GM13977 (cell line): ENCODE results near the gene ASS1.

Source experiments
- DNase-seq: peaks from one replicate; pipeline ENCODE4 v3.0.0; 2012; ENCODE audit warnings: low spot score
- in situ Hi-C: fragments of 300-500 bp; cut with MboI; formaldehyde crosslinking; loops from one replicate; pipeline ENCODE4 v1.12.0; 2022; ENCODE audit warnings: low sequenced_read_pairs, low pct_unique_long_range_greater_than_20kb, mixed read lengths, inconsistent platforms; ENCODE audit not compliant: unreplicated experiment
- TF ChIP-seq, protein P1 (sequence below): IDR thresholded peaks from 2 replicates; pipeline ENCODE4 v1.5.1; 2012; ENCODE audit warnings: mild to moderate bottlenecking, control low read depth; ENCODE audit not compliant: insufficient read depth; ENCODE audit errors: extremely low read depth, missing control alignments

Gene ASS1

GRCh38 chr9:130465383-130466096 lies 20.8 kb downstream of the ASS1 start:
- in situ Hi-C loops = no loop called here
- TF ChIP-seq, protein P1, sequence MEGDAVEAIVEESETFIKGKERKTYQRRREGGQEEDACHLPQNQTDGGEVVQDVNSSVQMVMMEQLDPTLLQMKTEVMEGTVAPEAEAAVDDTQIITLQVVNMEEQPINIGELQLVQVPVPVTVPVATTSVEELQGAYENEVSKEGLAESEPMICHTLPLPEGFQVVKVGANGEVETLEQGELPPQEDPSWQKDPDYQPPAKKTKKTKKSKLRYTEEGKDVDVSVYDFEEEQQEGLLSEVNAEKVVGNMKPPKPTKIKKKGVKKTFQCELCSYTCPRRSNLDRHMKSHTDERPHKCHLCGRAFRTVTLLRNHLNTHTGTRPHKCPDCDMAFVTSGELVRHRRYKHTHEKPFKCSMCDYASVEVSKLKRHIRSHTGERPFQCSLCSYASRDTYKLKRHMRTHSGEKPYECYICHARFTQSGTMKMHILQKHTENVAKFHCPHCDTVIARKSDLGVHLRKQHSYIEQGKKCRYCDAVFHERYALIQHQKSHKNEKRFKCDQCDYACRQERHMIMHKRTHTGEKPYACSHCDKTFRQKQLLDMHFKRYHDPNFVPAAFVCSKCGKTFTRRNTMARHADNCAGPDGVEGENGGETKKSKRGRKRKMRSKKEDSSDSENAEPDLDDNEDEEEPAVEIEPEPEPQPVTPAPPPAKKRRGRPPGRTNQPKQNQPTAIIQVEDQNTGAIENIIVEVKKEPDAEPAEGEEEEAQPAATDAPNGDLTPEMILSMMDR = no peak
- no peak for DNase-seq

DNA sequence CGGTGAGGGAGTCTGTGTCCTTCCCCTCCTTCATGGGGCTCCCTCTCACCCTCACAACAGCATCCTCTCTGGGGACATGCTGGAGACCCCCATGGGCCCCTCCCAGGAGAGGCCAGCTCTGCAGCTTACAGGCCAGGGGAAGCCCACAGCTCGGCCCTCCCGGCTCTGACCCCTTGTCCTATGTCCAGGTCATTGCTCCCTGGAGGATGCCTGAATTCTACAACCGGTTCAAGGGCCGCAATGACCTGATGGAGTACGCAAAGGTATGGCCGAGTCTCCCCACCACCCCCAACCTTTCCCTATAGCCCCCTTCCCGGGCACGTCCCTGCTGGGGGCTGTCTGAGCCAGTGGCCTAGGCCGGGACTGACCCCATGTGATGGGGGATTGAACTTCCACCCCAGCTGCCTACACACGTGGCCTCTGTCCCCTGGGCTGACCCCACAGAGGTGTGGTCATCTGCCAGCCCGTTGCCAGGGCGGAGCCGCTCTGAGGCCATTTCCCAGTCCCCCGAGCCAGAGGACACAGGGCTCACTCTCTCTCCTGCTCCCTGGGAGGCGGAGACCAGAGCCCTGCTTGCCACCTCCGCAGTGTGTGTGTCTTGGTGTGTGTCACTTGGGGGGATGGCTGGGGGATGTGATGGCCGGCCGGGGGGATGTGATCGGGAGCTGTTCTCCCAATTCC lies 21.9 kb downstream of the ASS1 start:
- in situ Hi-C loops = no loop called here
- TF ChIP-seq, protein P1 = no peak
- no peak for DNase-seq

- in situ Hi-C loops = no loop called here
- TF ChIP-seq, protein P1 = no peak
- no peak for DNase-seq
Measured at GRCh38 chr9:130467316-130467715, 22.6 kb downstream of the ASS1 start.

- TF ChIP-seq, protein P1 = no peak
- no peak for DNase-seq
- in situ Hi-C loops = no loop called here
Measured at GRCh38 chr9:130468566-130468965, 23.8 kb downstream of the ASS1 start.

- in situ Hi-C loops = no loop called here
- TF ChIP-seq, protein P1 = no peak
- no peak for DNase-seq
Measured at GRCh38 chr9:130470269-130470668, 25.5 kb downstream of the ASS1 start.

DNA sequence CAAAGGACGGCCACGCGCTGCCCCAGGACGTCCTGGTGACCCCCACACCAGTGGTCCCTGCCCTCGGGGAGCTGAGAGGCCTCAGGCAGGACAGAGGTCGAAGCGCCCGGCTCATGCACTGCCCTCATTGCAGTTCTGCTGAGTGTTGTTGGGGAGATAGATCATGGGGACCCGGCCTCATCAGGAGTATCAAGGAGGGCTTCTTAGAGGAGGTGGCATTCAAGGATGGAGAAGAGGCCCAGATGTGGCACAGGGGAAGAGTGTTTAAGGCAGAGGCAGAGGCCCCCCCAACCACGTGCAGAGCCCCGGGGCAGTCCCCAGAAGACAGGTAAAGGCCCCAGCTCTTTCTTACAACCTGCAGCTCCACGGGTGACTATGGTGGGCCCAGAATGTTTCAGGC lies 26.2 kb downstream of the ASS1 start:
- no peak for DNase-seq
- in situ Hi-C loops = no loop called here
- TF ChIP-seq, protein P1 = no peak
